K562 (cell line): ENCODE data around the gene SPAG7. TPM values are rescaled to one million over a fixed set of nuclear protein-coding genes. Genes with fewer than 3 reads are reported as not detected.

Experiments used
- BDP1 ChIP-seq: IDR thresholded peaks from 3 replicates; pipeline ENCODE4 v1.6.1; 2011; ENCODE audit not compliant: insufficient read length, insufficient read depth
- E2F3 ChIP-seq: fragments of 250-450 bp; sonication (Bioruptor Pico); IDR thresholded peaks from 2 replicates; pipeline ENCODE4 v1.4.0; 2020; ENCODE audit warnings: mild to moderate bottlenecking
- FOXA1 ChIP-seq: fragments of 450-650 bp; IDR thresholded peaks from 2 replicates; pipeline ENCODE4 v1.6.1; 2016; ENCODE audit warnings: mild to moderate bottlenecking, borderline replicate concordance
- GATA2 ChIP-seq: sonication (generic); formaldehyde crosslinking; IDR thresholded peaks from 2 replicates; pipeline ENCODE4 v1.4.0; 2020; ENCODE audit warnings: mild to moderate bottlenecking, missing genetic modification reagents
- HNRNPLL ChIP-seq: fragments of 200-400 bp; formaldehyde crosslinking; IDR thresholded peaks from 2 replicates; pipeline ENCODE4 v1.6.1; 2017; ENCODE audit warnings: low read length, low read depth, mild to moderate bottlenecking; ENCODE audit not compliant: poor library complexity, severe bottlenecking
- MBD2 ChIP-seq: sonication (generic); IDR thresholded peaks from 2 replicates; pipeline ENCODE4 v1.6.1; 2016; ENCODE audit warnings: low read depth, borderline replicate concordance
- MECOM ChIP-seq: fragments of 250-450 bp; sonication (Bioruptor Pico); IDR thresholded peaks from 2 replicates; pipeline ENCODE4 v1.8.0; 2022; ENCODE audit warnings: inconsistent platforms
- PHB ChIP-seq: fragments of 250-450 bp; sonication (Bioruptor Pico); IDR thresholded peaks from 2 replicates; pipeline ENCODE4 v1.5.0; 2021
- POLR2G ChIP-seq: fragments of 200-400 bp; formaldehyde crosslinking; IDR thresholded peaks from 2 replicates; pipeline ENCODE4 v1.6.1; 2017; ENCODE audit warnings: low read depth, mild to moderate bottlenecking, antibody characterized with exemption, low read length, moderate library complexity
- PURB ChIP-seq: sonication (generic); formaldehyde crosslinking; IDR thresholded peaks from 2 replicates; pipeline ENCODE4 v1.9.0; 2021; ENCODE audit warnings: low read depth, mild to moderate bottlenecking, missing genetic modification reagents
- RFX5 ChIP-seq: IDR thresholded peaks from 2 replicates; pipeline ENCODE4 v1.6.1; 2011; ENCODE audit warnings: low read depth, mild to moderate bottlenecking, improper control_type of control experiment, low read length
- RNF219 ChIP-seq: fragments of 250-450 bp; sonication (Bioruptor Pico); IDR thresholded peaks from 2 replicates; pipeline ENCODE4 v1.5.0; 2022; ENCODE audit warnings: mild to moderate bottlenecking
- ZNF12 ChIP-seq: sonication (generic); formaldehyde crosslinking; IDR thresholded peaks from 2 replicates; pipeline ENCODE4 v1.4.0; 2020; ENCODE audit warnings: mild to moderate bottlenecking, missing genetic modification reagents
- ZNF174 ChIP-seq: fragments of 250-450 bp; sonication (Bioruptor Pico); IDR thresholded peaks from 2 replicates; pipeline ENCODE4 v1.4.0; 2020; ENCODE audit warnings: mild to moderate bottlenecking
- ZNF175 ChIP-seq: fragments of 200-800 bp; sonication (Bioruptor generic); IDR thresholded peaks from 2 replicates; pipeline ENCODE4 v1.6.1; 2016; ENCODE audit warnings: low read depth, mild to moderate bottlenecking, missing genetic modification characterization, missing compliant biosample characterization
- ZNF232 ChIP-seq: sonication (generic); formaldehyde crosslinking; IDR thresholded peaks from 2 replicates; pipeline ENCODE4 v1.8.0; 2022; ENCODE audit warnings: mild to moderate bottlenecking, missing genetic modification reagents
- ZNF324 ChIP-seq: fragments of 250-450 bp; sonication (Bioruptor Pico); IDR thresholded peaks from 2 replicates; pipeline ENCODE4 v1.4.0; 2020; ENCODE audit warnings: mild to moderate bottlenecking
- ZNF780A ChIP-seq: fragments of 250-450 bp; sonication (Bioruptor Pico); IDR thresholded peaks from 2 replicates; pipeline ENCODE4 v1.5.0; 2021; ENCODE audit warnings: mild to moderate bottlenecking
- polyA plus RNA-seq, 8 experiments: library from polyadenylated mRNA; depleted of rRNA in 4 of 8; stranded (reverse) in 5 of 8; unstranded in 3 of 8; fragments of >200 nt; fragmentation: Nextera tagmentation in 2 of 8; fragmentation: Illumina TruSeq in 1 of 8; extraction: Ambion mirVana in 2 of 8; extraction: Trizol in 1 of 8; gene quantifications; 2 replicates each; pipeline versions ENCODE4 v1.2.1 to v1.2.3, GENCODE V29; 2011 to 2014; ENCODE audit warnings: inconsistent platforms in 1 of 8, missing spikeins in 1 of 8
- total RNA-seq, 7 experiments: library from RNA; depleted of rRNA in 6 of 7; stranded (reverse); fragments of >200 nt in 6 of 7; fragmentation: Illumina TruSeq in 2 of 7; extraction: Trizol in 2 of 7; gene quantifications; 2 replicates each; pipeline versions ENCODE4 v1.2.1 to v1.2.3, GENCODE V29; 2011 to 2021; ENCODE audit warnings: low replicate concordance in 1 of 7
- TF ChIP-seq, protein P1 (sequence below): fragments of 250-450 bp; sonication (Bioruptor Pico); IDR thresholded peaks from 2 replicates; pipeline ENCODE4 v1.4.0; 2020; ENCODE audit warnings: mild to moderate bottlenecking, moderate library complexity
- TF ChIP-seq, protein P2 (sequence below): sonication (generic); formaldehyde crosslinking; IDR thresholded peaks from 2 replicates; pipeline ENCODE4 v1.8.0; 2022; ENCODE audit warnings: missing genetic modification reagents, mild to moderate bottlenecking, borderline replicate concordance
- TF ChIP-seq, protein P3 (sequence below): fragments of 250-450 bp; sonication (Bioruptor Pico); IDR thresholded peaks from 2 replicates; pipeline ENCODE4 v1.5.0; 2021
- TF ChIP-seq, protein P4 (sequence below): fragments of 250-450 bp; sonication (Bioruptor Pico); IDR thresholded peaks from 2 replicates; pipeline ENCODE4 v1.8.0; 2021; ENCODE audit warnings: moderate library complexity, mild to moderate bottlenecking, inconsistent platforms

SPAG7 gene
- total and polyA plus RNA-seq, 9 of the 15 experiments (the other 6 are each of a cell fraction or from before 2014, with no cell fraction given), result 5.6 to 53.5 (median 36.3) TPM

GRCh38 chr17:4939796-4940554 lies 27.6 kb downstream of the SPAG7 start, which contains the start of the genes RNF167 and SLC25A11 (continued):
- TF ChIP-seq, protein P1, sequence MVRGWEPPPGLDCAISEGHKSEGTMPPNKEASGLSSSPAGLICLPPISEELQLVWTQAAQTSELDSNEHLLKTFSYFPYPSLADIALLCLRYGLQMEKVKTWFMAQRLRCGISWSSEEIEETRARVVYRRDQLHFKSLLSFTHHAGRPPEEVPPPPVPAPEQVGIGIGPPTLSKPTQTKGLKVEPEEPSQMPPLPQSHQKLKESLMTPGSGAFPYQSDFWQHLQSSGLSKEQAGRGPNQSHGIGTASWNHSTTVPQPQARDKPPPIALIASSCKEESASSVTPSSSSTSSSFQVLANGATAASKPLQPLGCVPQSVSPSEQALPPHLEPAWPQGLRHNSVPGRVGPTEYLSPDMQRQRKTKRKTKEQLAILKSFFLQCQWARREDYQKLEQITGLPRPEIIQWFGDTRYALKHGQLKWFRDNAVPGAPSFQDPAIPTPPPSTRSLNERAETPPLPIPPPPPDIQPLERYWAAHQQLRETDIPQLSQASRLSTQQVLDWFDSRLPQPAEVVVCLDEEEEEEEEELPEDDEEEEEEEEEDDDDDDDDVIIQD, result no peak
- no peak for TF ChIP-seq ZNF174 (CRISPR knock-in tag)
- no peak; the same call in 1 of the 2 replicates for TF ChIP-seq MBD2
- TF ChIP-seq RFX5, result no peak
- TF ChIP-seq MECOM (CRISPR knock-in tag), result no peak
- no peak for TF ChIP-seq GATA2 (CRISPR knock-in tag)
- no peak for TF ChIP-seq ZNF780A
- no peak; the same call in 1 of the 2 replicates for TF ChIP-seq ZNF175
- no peak for TF ChIP-seq ZNF232
- peak; percentile 97 for TF ChIP-seq POLR2G
- no peak for TF ChIP-seq RNF219 (CRISPR knock-in tag)
- TF ChIP-seq, protein P2, sequence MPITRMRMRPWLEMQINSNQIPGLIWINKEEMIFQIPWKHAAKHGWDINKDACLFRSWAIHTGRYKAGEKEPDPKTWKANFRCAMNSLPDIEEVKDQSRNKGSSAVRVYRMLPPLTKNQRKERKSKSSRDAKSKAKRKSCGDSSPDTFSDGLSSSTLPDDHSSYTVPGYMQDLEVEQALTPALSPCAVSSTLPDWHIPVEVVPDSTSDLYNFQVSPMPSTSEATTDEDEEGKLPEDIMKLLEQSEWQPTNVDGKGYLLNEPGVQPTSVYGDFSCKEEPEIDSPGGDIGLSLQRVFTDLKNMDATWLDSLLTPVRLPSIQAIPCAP, result no peak
- no peak for TF ChIP-seq ZNF324 (CRISPR knock-in tag)
- no peak for TF ChIP-seq PHB (CRISPR knock-in tag)
- TF ChIP-seq FOXA1, result no peak
- no peak for TF ChIP-seq BDP1
- TF ChIP-seq, protein P3, sequence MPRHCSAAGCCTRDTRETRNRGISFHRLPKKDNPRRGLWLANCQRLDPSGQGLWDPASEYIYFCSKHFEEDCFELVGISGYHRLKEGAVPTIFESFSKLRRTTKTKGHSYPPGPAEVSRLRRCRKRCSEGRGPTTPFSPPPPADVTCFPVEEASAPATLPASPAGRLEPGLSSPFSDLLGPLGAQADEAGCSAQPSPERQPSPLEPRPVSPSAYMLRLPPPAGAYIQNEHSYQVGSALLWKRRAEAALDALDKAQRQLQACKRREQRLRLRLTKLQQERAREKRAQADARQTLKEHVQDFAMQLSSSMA, result no peak
- TF ChIP-seq ZNF12 (CRISPR knock-in tag), result no peak
- TF ChIP-seq HNRNPLL, result peak; percentile 60
- no peak for TF ChIP-seq E2F3 (CRISPR knock-in tag)
- TF ChIP-seq, protein P4, sequence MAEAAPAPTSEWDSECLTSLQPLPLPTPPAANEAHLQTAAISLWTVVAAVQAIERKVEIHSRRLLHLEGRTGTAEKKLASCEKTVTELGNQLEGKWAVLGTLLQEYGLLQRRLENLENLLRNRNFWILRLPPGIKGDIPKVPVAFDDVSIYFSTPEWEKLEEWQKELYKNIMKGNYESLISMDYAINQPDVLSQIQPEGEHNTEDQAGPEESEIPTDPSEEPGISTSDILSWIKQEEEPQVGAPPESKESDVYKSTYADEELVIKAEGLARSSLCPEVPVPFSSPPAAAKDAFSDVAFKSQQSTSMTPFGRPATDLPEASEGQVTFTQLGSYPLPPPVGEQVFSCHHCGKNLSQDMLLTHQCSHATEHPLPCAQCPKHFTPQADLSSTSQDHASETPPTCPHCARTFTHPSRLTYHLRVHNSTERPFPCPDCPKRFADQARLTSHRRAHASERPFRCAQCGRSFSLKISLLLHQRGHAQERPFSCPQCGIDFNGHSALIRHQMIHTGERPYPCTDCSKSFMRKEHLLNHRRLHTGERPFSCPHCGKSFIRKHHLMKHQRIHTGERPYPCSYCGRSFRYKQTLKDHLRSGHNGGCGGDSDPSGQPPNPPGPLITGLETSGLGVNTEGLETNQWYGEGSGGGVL, result no peak
- TF ChIP-seq PURB (CRISPR knock-in tag), result no peak
